ENCODE data around the gene PRCC.

PRCC gene

DNA sequence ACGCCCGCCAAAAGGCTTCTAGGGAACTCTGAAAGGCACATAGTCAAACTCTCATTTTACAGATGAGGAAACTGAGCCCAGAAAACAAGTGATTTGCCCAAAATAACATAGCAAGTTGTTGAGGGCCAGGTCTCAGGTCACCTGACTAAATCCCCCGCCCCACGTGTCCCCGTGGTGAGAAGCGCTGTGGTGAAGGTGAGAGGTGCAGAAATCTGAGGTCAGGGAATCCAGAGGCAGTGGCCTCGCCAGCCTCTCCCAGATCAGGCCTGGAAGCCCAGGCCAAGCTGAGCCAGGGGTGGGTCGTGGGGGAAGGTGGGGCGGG is 21.0 kb upstream of the PRCC start:
- Mint-ChIP-seq H3K4me1 (peaks cover 64% of the 10 kb centered on the region), H3K4me3 (peak overlapping the region; percentile 92 to 97 (median 94)), H3K27me3 (ENCODE audit: low read depth) (no peaks in the 10 kb centered on the region), H3K9me3 (no peaks in the 10 kb centered on the region), H3K36me3 (ENCODE audit: low read depth) (peaks cover 19% of the 10 kb centered on the region), H3K27ac (peak overlapping the region; percentile 99)
- TF ChIP-seq, protein P1, sequence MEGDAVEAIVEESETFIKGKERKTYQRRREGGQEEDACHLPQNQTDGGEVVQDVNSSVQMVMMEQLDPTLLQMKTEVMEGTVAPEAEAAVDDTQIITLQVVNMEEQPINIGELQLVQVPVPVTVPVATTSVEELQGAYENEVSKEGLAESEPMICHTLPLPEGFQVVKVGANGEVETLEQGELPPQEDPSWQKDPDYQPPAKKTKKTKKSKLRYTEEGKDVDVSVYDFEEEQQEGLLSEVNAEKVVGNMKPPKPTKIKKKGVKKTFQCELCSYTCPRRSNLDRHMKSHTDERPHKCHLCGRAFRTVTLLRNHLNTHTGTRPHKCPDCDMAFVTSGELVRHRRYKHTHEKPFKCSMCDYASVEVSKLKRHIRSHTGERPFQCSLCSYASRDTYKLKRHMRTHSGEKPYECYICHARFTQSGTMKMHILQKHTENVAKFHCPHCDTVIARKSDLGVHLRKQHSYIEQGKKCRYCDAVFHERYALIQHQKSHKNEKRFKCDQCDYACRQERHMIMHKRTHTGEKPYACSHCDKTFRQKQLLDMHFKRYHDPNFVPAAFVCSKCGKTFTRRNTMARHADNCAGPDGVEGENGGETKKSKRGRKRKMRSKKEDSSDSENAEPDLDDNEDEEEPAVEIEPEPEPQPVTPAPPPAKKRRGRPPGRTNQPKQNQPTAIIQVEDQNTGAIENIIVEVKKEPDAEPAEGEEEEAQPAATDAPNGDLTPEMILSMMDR (IDR thresholded peaks at IDR 0.05; ENCODE audit: unreplicated experiment in 3 of 3), result no peak

DNA sequence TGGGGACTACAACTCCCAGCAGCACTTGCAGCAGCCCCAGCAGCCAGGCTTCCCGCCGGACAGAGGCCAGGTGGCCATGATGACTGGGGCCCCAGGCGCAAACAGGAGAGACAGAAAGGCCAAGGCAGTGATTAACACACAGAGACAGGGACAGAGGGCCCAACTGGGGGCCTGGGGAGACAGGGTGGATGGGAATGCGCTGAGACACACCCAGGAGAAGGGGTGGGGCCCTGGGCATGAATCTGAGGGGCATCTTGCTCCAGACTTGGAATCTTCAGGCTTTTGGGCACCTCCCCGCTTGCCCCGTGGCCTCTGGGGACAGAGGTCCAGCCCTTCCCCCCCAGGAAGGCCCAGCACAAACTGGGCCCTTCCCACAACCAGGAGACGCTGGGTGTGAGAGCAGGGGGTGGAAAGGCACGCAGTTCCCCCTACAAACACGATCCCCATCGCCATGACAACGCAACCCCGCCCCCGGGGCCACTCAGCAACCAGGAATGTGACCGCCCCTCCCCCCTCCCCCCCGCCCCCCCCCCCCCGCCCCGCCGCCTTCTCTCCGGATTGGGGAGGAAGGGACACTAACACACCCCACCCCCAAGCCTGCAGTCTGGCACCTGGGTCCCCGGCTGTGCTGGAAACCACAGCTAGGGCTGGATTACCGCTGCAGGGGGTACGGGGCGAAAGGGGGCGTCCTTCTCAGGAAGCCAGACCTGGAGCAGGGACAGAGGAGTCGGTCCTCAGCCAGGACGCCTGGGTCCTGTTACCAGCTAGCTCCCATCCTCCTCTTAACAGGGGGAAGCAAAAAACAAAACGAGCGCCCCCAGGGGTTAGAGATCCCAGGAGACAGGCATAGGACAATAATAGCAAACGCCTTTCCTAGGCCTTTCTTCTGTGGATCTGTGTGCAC is 20.4 kb upstream of the PRCC start:
- H3K9me3 Mint-ChIP-seq, result no peaks in the 10 kb centered on the region
- peak overlapping the region; percentile 94 to 99 (median 97) for H3K4me3 Mint-ChIP-seq
- H3K36me3 Mint-ChIP-seq (ENCODE audit: low read depth), result peaks cover 14% of the 10 kb centered on the region
- peaks cover 60% of the 10 kb centered on the region for H3K4me1 Mint-ChIP-seq
- no peaks in the 10 kb centered on the region for H3K27me3 Mint-ChIP-seq (ENCODE audit: low read depth)
- TF ChIP-seq, protein P1 (IDR thresholded peaks at IDR 0.05; ENCODE audit: unreplicated experiment in 3 of 3), result no peak
- peak overlapping the region; percentile 99 for H3K27ac Mint-ChIP-seq

DNA sequence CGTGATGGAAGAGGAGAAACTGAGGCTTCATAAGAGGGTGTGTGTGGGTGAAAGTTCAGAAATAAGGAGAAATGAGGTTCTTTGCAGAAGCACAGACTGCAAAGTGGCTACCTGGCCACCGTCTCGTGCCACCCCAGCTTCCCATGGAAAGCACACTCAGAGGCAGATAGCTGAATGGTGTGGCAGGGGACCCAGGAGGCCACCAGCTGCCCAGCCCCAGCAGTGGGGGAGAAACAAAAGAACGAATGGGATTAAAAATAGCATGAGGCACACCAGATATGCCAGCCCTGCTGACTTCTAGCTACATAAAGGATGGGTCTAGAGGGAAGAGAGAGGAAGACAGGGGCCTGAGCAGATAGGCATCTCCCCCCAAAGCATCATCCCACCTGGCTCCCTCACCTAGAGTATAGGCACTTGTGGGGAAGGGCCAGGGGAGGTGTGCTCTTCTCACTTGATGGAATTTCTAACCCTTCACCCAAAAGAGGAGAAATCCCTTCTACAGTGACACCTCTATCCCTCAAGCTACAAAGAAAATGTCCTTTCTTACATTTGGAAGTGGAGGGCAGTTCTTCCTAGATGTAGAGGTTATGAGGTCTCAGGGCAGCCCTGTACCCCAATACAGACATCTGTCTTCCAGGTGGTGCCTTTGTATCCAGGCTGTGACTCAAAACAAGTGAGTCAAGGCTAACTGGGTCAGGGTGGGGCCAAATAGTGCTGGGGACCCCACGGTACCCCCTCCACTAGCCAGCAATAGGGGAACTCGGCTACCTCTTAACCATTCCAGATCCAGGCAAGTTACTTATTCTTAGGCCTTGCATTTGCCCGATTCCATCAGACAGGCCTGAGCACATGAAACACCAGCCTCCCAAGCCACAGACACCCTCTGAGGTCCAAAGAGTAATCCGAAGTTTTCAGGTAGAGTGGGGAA is 19.3 kb upstream of the PRCC start:
- no peaks in the 10 kb centered on the region for H3K27me3 Mint-ChIP-seq (ENCODE audit: low read depth)
- peak overlapping the region; percentile 99 for H3K27ac Mint-ChIP-seq
- H3K4me1 Mint-ChIP-seq, result peaks cover 65% of the 10 kb centered on the region
- H3K36me3 Mint-ChIP-seq (ENCODE audit: low read depth), result peaks cover 8% of the 10 kb centered on the region
- TF ChIP-seq, protein P1 (IDR thresholded peaks at IDR 0.05; ENCODE audit: unreplicated experiment in 3 of 3), result no peak
- no peaks in the 10 kb centered on the region for H3K9me3 Mint-ChIP-seq
- peak overlapping the region; percentile 94 to 99 (median 97) for H3K4me3 Mint-ChIP-seq

DNA sequence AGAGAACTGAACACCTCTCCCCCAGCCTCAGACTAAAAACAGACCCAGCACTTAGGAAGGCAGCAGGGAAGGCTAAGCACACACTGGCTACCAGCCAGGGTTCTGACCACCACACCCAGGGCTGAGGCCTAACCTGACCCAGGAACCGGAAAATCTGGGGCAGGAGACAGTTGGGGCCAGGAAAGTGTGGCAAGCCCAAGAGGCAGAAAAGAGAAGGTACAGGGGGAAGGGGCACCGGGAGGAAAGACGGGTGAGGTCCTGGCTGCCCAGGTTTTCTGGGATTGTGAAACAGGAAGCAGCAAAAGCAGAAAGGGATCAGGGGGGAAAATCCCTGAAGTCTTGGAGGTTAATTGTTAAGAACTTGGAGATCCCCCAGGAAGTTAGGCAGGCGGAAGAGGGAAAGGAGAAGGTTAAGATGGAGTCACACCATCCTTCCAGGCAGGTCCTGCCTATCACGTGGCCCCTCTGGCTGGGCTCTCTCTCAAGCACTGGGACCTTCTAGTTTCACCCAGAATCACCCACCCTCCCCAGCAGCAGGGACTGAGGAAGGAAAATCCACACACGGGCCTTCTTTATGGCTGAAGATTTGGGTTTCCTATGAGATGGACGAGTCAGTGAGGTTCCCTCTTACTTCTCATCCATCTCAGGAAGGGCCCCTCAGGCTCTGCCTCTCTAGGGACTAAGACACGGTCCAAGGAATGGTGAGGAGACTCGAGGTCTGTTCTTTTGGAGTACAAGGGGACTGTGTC is 18.5 kb upstream of the PRCC start:
- H3K36me3 Mint-ChIP-seq (ENCODE audit: low read depth), result peaks cover 8% of the 10 kb centered on the region
- TF ChIP-seq, protein P1 (IDR thresholded peaks at IDR 0.05; ENCODE audit: unreplicated experiment in 3 of 3), result no peak
- no peaks in the 10 kb centered on the region for H3K9me3 Mint-ChIP-seq
- H3K4me1 Mint-ChIP-seq, result peaks cover 66% of the 10 kb centered on the region
- no peaks in the 10 kb centered on the region for H3K27me3 Mint-ChIP-seq (ENCODE audit: low read depth)
- peak overlapping the region; percentile 99 for H3K27ac Mint-ChIP-seq
- H3K4me3 Mint-ChIP-seq, result peak overlapping the region; percentile 94 to 99 (median 97)

DNA sequence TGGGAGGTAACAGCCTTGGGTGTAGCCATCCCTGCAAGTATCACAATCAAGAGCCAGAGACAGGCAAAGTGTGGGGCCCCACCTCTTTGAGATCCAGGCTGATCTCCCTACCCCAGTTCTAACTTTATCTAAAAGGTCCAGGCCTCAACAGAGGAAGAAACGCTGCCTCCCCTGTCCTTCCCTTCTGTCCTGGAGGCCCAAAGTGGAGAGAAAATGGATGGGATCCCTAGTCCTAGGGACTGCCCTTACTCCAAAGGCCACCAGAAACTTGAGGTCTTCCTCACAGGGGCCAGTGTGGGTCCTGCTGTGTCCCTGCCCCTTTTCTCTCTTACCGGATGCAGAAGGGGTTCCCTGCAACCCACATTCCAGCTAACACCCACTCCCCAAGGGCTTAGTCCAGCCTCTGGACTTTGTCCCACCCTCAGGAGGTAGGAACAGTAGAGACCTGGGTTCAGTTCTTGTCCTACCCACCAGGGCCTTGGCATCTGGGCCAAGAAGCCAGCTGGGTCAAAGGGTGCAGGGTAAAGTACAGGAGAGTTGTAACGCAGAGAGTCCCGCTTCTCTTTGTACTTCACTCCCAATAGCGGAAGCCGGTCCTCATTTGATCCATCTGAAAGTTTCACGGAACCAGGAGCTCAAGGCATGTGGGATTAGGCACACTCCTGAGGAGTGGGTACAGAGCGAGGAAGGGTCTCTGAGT is 17.8 kb upstream of the PRCC start:
- peak overlapping the region; percentile 94 to 99 (median 97) for H3K4me3 Mint-ChIP-seq
- peaks cover 8% of the 10 kb centered on the region for H3K36me3 Mint-ChIP-seq (ENCODE audit: low read depth)
- H3K27me3 Mint-ChIP-seq (ENCODE audit: low read depth), result no peaks in the 10 kb centered on the region

More for the DNA sequence above, 17.8 kb upstream of the PRCC start:
- Mint-ChIP-seq H3K27ac (peak overlapping the region; percentile 99), H3K9me3 (no peaks in the 10 kb centered on the region), H3K4me1 (peaks cover 72% of the 10 kb centered on the region)
- TF ChIP-seq, protein P1 (IDR thresholded peaks at IDR 0.05; ENCODE audit: unreplicated experiment in 3 of 3), result no peak

All from nephron (organoid).